HG03520 (cell line): ENCODE data around the gene PAK4.
"Not testable (repeated sequence)": the region's sequence is repeated elsewhere in the genome, so short reads cannot be mapped to it uniquely, and the experiment has no call there.

Experiments
- ATAC-seq: cut with Tn5 transposase; IDR thresholded peaks from one replicate; pipeline ENCODE4 v1.9.1; 2021; ENCODE audit warnings: mild to moderate bottlenecking, moderate library complexity; ENCODE audit not compliant: unreplicated experiment

The PAK4 gene

DNA sequence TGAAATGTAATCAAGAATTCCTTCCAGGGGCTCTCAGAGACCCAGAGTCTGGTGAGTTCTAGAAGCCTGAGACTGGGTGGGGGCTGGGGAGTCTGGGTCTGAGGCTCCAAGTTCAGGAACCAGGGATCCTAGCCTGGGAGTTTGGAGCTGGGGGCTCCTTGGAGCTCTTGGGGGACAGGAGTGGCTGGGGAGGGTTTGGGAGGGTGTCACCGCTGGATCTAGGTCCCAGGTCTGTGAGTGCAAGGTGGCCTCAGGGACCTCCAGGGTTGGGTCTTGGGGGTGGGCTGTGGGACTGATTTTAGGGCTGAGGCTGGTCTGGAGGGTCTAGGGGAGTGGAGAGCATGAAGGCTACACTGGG lies 77.4 kb downstream of the PAK4 start:
- ATAC-seq = no peak

DNA sequence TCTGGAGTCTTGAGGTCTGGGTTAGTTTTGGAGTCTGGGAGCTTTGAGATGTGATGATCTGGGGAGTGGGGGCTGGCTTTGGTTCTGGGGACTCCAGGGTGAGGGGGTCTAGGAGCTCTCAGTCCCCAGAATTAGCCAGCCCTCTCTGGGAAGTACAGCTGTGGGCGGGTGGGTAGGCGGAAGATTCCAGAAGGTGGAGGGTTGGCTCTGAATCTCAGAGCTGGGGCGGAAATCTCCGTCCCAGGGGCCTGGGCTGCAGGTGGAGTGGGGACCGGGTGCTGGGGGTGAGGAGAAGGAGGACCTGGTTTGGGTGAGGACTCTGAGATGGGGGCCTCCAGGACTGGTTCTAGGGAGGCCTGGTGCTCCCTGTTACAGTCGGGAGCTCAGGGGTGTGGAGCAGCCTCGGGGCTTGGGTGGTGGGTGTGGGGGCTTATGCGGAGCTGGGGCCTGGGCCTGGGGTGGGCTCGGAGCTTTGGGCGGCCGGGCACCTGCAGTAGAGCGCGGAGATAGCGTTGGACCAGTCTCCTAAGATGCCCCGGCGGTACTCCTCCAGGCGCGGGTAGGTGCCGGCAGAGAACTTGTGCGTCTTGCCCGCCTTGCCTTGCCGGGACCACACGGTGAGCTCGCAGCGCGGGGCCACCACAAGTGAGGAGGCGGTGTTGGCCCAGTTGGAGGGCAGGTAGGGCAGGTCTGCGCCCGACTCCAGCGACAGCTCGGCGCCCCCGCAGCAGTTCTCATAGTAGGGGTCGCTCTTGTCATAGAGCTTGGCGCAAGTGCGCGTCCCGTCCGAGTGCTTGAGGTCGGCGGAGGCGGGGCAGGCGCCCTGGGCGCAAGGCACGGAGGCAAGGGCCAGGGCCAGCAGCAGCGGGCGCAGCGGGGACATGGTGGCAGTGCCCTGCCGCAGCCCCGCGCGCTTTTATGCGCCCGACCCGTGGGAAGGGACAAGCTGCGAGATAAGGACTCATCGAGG lies 78.1 kb downstream of the PAK4 start, which contains the start of gene SYCN:
Gene SYCN, minus strand, starts transcription at position 892 of the 970 bp plus-strand sequence. Its CDS starts 9 bp downstream, at position 883.
- ATAC-seq = no peak

DNA sequence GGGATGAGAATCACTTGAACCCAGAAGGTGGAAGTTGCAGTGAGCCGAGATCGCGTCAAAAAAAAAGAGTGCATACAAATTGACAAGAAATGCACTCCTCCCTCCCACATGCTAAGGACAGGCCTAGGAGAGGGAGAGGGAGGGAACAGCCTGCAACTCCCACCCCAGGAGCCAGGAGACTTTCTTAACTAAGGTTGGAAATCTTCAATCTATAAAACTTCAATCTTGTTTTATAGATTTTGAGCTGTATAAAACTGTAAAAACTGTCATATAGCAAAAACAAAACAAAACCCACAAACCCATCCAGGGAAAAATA lies 79.8 kb downstream of the PAK4 start:
- no peak for ATAC-seq

DNA sequence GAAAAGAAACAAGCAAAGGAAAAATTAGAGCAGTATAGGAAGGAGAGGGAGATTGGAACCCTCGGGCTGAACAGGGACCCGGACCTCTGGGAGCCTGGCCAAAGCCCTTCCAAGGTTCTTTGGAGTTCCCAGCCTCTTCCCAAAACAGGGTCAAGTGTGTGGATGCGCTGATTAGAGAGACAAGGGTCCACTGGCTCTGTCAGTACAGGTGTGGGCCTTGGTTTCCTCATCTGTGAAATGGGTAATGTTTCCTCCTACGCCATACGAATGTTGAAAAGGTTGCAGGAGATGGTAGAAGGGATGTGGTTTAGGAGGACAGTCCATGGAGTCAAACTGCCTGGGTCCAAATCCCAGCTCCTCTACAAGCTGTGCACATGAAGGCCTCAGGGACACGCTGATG lies 80.5 kb downstream of the PAK4 start:
- no peak for ATAC-seq

DNA sequence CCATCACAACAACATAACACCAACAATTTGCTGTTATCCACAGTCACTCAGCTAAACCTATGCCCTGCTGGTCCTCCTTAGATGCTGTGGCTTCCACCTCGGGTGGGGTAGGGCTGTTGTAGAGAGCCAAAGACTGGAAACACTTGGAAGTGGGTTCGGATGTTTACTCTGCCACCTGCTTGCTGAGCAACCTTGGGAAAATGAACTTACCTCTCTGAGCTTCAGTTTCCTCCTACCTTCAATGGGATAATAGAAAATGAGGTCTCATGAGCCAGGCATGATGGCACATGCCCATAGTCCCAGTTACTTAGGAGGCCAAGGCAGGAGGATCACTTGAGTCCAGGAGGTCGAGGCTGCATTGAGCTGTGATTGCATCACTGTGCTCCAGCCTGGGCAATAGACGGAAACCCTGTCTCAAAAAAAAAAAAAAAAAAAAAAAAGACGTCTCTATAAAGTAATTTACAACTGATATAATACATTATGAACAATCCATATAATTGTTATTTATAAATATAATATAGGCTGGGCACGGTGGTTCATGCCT lies 81.8 kb downstream of the PAK4 start:
- no peak for ATAC-seq

DNA sequence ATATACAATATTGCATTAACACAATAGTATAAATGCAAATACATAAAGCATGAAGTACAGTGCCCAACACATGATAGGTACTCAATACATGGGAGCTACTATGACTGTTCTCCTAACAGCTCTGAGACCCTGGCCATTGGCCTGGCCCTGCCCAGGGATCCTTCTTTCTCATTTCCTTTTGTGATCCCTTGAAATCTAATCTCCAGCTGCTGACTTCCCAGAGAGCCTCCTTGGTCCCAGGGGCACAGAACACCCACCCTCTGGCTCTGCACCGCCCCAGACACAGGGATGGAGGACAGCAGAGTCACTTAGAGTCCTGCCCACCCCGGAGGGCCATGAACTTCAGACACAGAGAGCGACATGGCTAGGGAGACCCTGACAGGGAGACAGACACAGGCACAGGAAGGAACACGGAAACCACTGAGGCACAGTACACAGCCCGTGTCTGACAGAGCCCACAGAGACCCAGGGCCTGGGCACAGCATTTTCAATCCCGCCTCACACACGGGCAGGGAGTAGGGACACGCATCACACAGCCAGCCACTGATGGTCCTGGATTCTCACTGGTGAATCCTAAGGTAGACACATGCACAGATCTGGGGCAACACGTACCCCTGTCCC lies 82.7 kb downstream of the PAK4 start:
- ATAC-seq = no peak

DNA sequence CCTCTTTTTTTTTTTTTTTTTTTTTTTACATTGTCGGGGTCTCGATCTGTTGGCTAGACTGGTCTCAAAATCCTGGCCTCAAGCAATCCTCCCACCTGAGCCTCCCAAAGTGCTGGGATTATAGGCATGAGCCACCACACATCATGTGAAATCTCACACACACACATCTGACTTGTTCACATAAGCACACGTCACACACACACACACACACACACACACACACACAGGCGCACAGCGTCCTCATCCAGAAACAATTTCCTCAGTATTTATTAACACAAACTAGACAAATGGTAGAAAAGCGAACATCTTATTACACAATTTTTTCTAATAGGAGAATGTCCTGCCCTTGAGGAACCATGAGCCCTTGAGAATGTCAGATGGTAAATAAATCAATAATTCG lies 83.6 kb downstream of the PAK4 start:
- ATAC-seq = no peak

DNA sequence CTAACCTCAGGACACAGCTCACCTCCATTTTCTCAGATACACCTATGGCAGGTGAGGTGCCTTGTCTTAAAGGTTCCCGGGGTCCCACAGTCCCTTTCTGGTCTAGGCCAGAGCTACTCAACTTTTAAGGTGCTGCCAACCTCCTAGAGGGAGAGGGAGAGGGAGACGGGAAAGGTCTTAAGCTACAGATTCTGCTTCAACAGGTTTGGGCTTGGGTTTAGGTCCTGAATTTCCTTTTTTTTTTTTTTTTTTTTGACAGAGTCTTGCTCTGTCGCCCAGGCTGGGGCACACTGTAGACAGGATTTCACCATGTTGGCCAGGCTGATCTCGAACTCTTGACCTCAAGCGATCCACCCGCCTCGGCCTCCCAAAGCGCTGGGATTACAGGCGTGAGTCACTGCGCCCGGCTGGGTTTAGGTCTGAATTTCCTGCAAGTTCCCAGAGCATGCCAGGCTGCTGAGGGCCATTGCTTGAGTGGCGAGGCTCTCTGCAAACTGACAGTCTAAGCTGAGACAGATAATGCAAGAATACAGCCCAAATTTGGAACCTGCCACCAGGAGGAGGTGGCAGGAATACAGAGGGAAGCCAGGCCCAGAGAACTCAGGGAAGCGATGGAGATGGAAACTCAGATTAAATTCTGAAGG lies 86.3 kb downstream of the PAK4 start:
- ATAC-seq = no peak

DNA sequence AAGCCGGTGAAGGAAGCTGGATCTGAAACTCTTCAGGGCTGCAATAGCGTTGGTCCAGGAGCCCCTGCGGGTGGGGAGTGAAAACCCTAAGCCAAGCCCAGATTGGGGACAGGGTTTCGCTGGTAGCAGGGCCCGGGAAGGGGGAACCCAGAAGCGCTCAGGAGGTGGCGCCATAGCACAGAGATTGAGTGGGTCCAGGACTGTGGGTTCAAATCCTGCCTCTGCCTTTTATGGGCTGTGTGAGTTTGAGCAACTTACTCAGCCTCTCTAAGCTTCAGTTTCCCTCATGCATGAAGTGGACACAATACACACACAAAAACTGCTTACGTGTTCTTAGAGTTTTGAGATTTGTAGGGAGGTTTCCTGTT lies 86.8 kb downstream of the PAK4 start:
- no peak for ATAC-seq

DNA sequence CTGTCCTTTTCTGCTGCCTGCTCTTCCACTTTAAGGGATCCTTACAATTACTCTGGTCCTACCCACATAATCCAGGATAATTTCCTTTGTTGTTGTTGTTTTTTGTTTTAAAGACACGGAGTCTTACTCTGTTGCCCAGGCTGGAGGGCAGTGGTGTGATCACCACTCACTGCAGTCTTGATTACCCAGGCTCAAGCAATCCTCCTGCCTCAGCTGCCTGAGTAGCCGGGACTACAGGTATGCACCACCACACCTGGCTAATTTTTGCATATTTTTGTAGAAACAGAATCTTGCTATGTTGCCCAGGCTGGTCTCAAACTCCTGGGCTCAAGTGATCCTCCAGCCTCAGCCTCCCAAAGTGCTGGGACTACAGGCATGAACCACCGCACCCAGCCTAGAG lies 89.7 kb downstream of the PAK4 start:
- ATAC-seq = not testable (repeated sequence)

DNA sequence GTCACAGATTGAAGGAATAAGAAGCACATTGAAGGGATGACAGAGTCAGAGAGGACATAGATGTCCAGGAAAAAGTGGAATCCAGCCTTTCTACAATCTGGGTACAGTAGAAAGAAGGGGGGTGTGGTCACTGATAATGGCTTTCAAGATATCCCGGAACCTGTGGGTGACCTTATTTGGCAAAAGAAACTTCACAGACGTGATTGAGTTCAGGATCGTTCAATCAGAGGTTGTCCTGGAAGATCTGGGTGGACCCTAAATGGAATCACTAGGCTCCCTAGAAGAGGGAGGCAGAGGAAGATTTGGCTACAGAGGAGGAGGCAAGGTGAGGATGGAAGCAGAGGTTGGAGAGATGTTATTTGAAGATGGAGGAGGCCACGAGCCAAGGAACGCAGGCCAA lies 91.5 kb downstream of the PAK4 start:
- no peak for ATAC-seq

DNA sequence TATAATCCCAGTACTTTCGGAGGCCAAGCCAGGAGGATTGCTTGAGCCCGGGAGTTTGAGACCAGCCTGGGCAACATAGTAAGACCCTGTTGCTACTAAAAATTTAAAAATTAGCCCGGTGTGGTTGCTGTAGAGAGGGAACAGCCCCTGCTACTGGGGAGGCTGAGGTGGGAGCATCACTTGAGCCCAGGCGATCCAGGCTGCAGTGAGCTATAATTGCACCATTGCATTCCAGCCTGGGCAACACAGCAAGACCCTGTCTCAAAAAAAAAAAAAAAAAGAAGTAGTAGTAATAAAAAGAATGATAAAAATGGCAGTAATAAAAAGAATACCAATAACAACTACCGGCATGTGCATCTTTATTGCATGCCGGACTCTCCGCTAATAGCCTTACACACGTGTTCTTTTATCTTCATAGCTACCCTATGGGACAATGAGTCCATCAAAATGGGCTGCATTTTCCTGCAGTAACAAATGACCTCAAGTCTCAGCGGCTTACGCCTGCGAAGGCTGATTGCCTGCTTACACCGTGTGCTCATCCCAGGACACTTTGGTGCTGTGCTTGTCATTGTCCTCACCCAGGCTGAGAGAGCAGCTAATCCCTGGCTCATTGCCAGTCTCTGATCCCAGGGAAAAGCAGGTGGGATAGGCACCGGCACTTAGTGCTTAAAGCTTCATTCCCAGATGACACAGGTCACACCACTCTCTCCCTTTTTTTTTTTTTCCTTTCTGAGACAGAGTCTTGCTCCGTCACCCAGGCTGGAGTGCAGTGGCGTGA lies 92.8 kb downstream of the PAK4 start:
- ATAC-seq = no peak

DNA sequence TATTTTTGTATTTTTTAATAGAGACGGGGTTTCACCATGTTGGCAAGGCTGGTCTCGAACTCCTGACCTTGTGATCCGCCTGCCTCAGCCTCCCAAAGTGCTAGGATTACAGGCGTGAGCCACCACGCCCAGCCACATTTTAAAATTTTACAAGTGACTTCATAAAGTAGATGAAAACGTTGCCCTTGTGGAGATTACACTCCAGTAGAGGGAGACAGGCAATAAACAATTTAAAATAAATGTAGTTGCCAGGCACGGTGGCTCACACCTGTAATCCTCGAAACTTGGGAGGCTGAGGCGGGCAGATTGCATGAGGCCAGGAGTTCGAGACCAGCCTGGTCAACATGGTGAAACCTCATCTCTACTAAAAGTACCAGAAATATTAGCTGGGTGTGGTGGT lies 93.5 kb downstream of the PAK4 start:
- ATAC-seq = not testable (repeated sequence)

DNA sequence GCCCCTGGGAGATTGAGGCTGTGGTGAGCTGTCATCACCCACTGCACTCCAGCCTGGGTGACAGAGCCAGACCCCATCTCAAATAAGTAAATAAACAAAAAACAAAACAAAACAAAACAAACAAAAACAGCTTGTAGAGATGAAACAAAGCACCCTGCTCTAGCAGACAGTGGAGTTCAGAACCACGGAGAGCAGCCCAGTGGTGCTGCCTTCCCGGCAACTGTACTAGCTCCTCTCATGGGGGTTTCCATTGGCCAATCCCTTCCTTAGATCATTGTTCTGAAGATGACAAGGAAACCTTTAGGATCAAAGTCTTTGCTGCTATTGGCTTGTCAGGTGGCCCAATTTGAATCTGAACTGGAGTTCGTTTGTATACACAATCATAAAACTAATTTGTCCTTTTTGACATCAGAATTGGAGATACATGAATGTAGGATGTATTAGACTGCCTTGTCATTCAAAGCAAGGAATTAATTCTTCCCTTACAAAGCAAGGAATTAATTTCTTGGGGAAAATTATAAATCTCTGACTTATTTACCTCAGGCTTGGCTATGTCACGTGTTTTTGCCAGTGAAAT lies 98.2 kb downstream of the PAK4 start:
- no peak for ATAC-seq

DNA sequence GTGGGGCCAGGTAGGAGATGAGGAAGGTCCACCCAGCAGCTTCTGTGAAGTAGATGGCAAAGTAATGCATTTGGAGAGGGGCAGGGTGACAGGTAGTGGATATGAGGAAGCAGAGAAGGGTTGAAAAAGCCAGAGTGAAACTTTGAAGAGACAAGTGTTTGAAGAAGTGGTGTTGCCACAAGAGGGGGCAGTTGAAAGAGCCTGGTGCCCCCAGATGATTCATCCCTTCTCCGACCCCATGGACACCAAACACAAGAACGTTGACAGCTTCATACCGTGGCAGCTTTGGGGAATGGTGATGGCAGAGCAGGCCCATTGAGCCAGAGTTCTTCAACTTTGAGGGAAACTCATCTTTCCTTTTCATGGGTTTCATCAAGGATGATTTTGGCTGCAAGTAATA lies 99.3 kb downstream of the PAK4 start:
- ATAC-seq = no peak
